WI38 (cell line): ENCODE data around the gene TNFRSF25.
"Not testable (repeated sequence)": the region's sequence is repeated elsewhere in the genome, so short reads cannot be mapped to it uniquely, and the experiment has no call there.

Experiments used
- H3K4me3 ChIP-seq: 2 replicates; pipeline ENCODE4 v1.5.1; 2011; ENCODE audit warnings: low read depth, mild to moderate bottlenecking, control low read depth, low read length
- CTCF ChIP-seq: IDR thresholded peaks from 2 replicates; pipeline ENCODE4 v1.5.1; 2012; ENCODE audit warnings: low read depth, mild to moderate bottlenecking, control low read depth, low read length

The TNFRSF25 gene

GRCh38 chr1:6496890-6497214, 30.9 kb upstream of the TNFRSF25 start:
- peak overlapping the region; percentile 49 for H3K4me3 ChIP-seq
- TF ChIP-seq CTCF = no peak

GRCh38 chr1:6496365-6496721, 30.4 kb upstream of the TNFRSF25 start:
- no peak overlapping the region for H3K4me3 ChIP-seq
- no peak for TF ChIP-seq CTCF

DNA sequence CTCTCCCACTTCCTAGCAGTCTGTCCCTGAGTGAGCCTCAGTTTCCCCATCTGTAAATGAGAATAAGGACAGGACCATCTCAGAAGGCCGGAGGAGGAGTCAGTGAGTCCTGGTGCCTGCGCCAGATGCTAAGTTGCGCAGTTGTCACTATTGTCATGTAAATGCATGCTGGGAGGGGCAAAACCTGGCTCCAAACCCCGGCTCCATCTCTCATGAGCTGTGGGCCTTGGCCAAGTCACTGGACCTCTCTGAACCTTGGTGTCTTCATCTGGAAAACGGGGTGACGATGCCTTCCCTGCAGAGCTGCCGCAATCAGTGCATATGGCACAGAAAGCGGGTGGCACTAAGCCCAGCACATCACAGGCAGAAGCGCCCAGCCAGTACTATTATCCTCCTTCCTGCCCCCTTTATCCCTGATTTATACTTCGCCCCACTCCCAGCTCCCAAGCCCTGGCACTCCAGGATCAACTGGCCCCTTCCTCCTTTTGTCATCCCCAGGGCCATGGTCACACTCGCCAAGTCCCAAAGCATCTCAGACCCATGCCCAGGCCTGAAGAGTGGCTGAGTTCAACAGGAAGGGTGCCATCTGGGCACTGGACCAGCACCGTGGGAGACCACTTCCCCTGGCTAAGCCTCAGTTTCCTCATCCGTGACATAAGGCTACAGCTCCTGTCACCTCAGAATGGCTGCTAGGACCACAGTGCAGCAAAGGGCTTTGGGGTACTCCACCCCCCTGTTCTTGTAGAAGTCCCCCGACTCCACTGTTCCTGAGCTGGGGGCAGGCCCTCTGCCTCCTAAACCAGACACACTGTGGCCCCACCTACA, 29.8 kb upstream of the TNFRSF25 start:
- H3K4me3 ChIP-seq = no peak overlapping the region
- no peak for TF ChIP-seq CTCF

- H3K4me3 ChIP-seq = no peak overlapping the region
- TF ChIP-seq CTCF = no peak
These were observed 29.1 kb upstream of the TNFRSF25 start for GRCh38 chr1:6495041-6495441.

DNA sequence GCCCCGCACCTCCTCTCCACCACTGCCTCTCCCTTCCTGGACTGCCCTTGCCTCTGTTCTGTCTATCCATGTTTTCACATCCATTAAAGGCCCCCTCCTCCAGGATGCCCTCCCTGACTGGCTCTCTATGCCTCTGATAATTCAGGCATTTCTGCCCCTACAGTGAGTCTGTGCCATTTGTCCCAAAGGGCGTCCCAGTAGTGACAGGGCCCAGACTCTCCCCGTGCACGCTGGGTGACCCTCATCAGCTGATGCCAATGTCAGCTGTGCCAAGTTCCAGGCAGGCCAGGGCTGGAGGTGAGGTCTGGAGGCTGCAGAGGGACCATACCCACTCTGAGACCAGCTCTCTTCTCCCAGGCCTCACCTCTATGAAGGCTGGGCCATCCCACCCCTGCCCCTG, 28.7 kb upstream of the TNFRSF25 start:
- no peak overlapping the region for H3K4me3 ChIP-seq
- no peak for TF ChIP-seq CTCF

GRCh38 chr1:6493834-6494223, 27.9 kb upstream of the TNFRSF25 start:
- not testable (repeated sequence) for H3K4me3 ChIP-seq

DNA sequence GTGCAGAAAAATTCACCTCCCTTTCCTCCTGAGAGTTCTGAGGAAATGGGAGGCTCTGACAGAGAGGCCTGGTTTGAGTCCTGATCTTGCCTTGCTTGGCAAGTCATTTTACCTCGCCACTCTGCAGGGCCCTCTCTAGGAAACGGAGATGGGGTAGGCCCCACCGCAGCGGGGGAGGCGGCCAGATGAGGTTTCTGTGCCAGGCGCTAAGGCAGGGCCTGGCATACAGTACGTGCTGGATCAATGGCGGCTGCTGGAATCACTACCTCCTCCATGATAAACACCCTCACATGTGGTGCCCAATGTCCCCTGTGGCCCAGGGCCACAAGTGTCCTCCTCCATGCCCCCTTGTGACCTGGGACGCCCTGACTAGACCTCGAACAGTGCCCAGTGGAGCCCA, 26.0 kb upstream of the TNFRSF25 start:
- TF ChIP-seq CTCF = no peak
- no peak overlapping the region for H3K4me3 ChIP-seq

DNA sequence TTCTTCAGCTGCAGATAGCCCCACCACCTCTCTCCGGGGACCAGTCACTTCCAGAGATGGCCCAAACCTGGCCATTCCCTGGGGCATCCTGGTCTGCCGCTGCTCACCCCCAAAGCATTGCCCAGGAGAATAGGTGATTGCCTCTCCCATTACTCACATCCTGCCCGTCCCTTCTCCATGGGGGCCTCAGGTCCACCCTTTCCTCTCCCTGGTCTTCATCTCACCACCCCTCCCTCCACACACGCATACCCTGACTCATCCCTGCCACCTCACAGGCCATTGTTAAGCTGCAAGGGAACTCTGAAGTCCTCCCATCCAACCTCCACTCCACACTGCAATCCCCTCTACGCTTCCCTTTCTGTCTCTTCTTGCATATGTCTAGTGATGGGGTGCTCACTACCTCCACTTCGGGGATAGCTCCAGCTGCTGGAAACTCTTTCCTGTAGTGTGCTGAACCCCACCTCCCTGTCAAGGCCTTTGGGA, 25.5 kb upstream of the TNFRSF25 start, which contains the start of gene PLEKHG5:
PLEKHG5 (minus strand) TSS at position 188 of the 483 bp plus-strand sequence. CDS start 14,096 bp downstream, outside the sequence.
- H3K4me3 ChIP-seq = peak within 1 kb of the TSS; percentile 66
- no peak for TF ChIP-seq CTCF
